ENCODE measurements around the gene FNBP1.
"Not testable (repeated sequence)": the region's sequence is repeated elsewhere in the genome, so short reads cannot be mapped to it uniquely, and the experiment has no call there.

Gene FNBP1

GRCh38 chr9:129910628-129911567 is 132.1 kb downstream of the FNBP1 start:
- no peak for DNase-seq

GRCh38 chr9:129909851-129910250 is 133.1 kb downstream of the FNBP1 start:
- DNase-seq, result no peak

GRCh38 chr9:129908906-129909305 is 134.1 kb downstream of the FNBP1 start:
- DNase-seq, result no peak

- no peak for DNase-seq
Observed at GRCh38 chr9:129907201-129907600, 135.8 kb downstream of the FNBP1 start.

GRCh38 chr9:129906298-129906697 is 136.7 kb downstream of the FNBP1 start:
- DNase-seq, result no peak

GRCh38 chr9:129904734-129905133 is 138.3 kb downstream of the FNBP1 start:
- DNase-seq, result no peak

- no peak for DNase-seq
Observed at GRCh38 chr9:129902740-129903134, 140.3 kb downstream of the FNBP1 start.

GRCh38 chr9:129901993-129902739 is 140.8 kb downstream of the FNBP1 start:
- DNase-seq, result no peak

- no peak for DNase-seq
Observed at GRCh38 chr9:129900263-129901027, 142.5 kb downstream of the FNBP1 start.

GRCh38 chr9:129899620-129900019 is 143.4 kb downstream of the FNBP1 start:
- DNase-seq, result no peak

GRCh38 chr9:129898185-129898584 is 144.8 kb downstream of the FNBP1 start:
- no peak for DNase-seq

GRCh38 chr9:129897263-129897662 is 145.7 kb downstream of the FNBP1 start:
- DNase-seq, result no peak

- DNase-seq, result no peak
Observed at GRCh38 chr9:129895376-129896268, 147.4 kb downstream of the FNBP1 start.

GRCh38 chr9:129894120-129894823 is 148.7 kb downstream of the FNBP1 start:
- no peak for DNase-seq

GRCh38 chr9:129891569-129891968 is 151.4 kb downstream of the FNBP1 start:
- no peak for DNase-seq

GRCh38 chr9:129890718-129891299 is 152.2 kb downstream of the FNBP1 start:
- DNase-seq, result not testable (repeated sequence)

- no peak for DNase-seq
Observed at GRCh38 chr9:129889941-129890717, 152.9 kb downstream of the FNBP1 start.

- no peak for DNase-seq
Observed at GRCh38 chr9:129889122-129889940, 153.7 kb downstream of the FNBP1 start.
